Suprapubic skin (tissue), 4 donors: ENCODE measurements around the gene MADCAM1.

Experiments
- EP300 ChIP-seq: sonication (generic); formaldehyde crosslinking; IDR thresholded peaks from one replicate; pipeline ENCODE4 v1.6.1; 2017; ENCODE audit warnings: antibody characterized with exemption
- POLR2A ChIP-seq, 2 donors: fragments of 450-650 bp; IDR thresholded peaks; one replicate each; pipeline ENCODE4 v1.6.1; 2017; ENCODE audit warnings: antibody characterized with exemption in 2 of 2, mild to moderate bottlenecking in 2 of 2, moderate library complexity in 2 of 2
- POLR2AphosphoS5 ChIP-seq, 3 donors: sonication (generic); formaldehyde crosslinking; IDR thresholded peaks; one replicate each; pipeline ENCODE4 v1.6.1; 2017; ENCODE audit warnings: antibody characterized with exemption in 3 of 3
- TF ChIP-seq, protein P1 (sequence below), 2 donors: fragments of 200-600 bp in 1 of 2; fragments of 450-650 bp in 1 of 2; sonication (generic) in 1 of 2; IDR thresholded peaks; one replicate each; pipeline ENCODE4 v1.5.1; 2016 to 2019; ENCODE audit warnings: antibody characterized with exemption in 2 of 2, mild to moderate bottlenecking in 1 of 2, moderate library complexity in 1 of 2

DNA sequence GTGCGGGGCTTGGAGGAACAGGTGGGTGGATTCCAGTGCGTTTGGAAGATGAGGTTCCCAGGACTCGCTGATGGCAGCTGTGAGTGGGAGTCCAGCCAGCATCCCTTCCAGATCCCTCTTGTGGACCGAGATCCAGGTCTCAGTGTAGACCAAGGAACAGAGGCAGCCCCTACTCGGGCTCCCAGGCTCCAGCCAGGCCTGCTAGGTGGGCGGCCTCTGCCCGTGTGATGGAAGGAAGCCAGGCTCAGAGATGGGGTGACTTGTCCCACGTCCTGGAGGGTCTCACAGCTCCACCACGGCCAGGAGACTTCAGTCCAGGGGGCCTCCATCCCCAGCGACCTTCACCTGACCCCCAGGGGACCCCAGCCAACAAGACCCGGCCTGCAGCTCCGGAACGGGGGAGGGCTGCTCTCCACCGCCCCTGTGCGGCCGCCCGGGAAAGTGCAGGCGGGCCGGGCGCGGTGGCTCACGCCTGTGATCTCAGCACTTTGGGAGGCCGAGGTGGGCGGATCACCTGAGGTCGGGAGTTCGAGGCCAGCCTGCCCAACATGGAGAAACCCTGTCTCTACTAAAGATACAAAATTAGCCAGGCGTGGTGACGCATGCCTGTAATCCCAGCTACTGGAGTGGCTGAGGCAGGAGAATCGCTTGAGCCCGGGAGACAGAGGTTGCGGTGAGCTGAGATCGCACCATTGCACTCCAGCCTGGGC lies 729 bp upstream of the MADCAM1 start:
- TF ChIP-seq EP300 (no peak), POLR2AphosphoS5 (IDR thresholded peaks at IDR 0.05) (no peak), POLR2A (IDR thresholded peaks at IDR 0.05) (no peak)
- TF ChIP-seq, protein P1, sequence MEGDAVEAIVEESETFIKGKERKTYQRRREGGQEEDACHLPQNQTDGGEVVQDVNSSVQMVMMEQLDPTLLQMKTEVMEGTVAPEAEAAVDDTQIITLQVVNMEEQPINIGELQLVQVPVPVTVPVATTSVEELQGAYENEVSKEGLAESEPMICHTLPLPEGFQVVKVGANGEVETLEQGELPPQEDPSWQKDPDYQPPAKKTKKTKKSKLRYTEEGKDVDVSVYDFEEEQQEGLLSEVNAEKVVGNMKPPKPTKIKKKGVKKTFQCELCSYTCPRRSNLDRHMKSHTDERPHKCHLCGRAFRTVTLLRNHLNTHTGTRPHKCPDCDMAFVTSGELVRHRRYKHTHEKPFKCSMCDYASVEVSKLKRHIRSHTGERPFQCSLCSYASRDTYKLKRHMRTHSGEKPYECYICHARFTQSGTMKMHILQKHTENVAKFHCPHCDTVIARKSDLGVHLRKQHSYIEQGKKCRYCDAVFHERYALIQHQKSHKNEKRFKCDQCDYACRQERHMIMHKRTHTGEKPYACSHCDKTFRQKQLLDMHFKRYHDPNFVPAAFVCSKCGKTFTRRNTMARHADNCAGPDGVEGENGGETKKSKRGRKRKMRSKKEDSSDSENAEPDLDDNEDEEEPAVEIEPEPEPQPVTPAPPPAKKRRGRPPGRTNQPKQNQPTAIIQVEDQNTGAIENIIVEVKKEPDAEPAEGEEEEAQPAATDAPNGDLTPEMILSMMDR (IDR thresholded peaks at IDR 0.05) = peak; percentile 32 to 97
